GM18867 (cell line): ENCODE measurements around the gene BARX2.

Source experiments
- ATAC-seq: cut with Tn5 transposase; IDR thresholded peaks from one replicate; pipeline ENCODE4 v1.9.1; 2021; ENCODE audit warnings: mild to moderate bottlenecking, moderate library complexity; ENCODE audit not compliant: unreplicated experiment

Gene BARX2

GRCh38 chr11:129373489-129373953 is 2.1 kb upstream of the BARX2 start:
- no peak for ATAC-seq

DNA sequence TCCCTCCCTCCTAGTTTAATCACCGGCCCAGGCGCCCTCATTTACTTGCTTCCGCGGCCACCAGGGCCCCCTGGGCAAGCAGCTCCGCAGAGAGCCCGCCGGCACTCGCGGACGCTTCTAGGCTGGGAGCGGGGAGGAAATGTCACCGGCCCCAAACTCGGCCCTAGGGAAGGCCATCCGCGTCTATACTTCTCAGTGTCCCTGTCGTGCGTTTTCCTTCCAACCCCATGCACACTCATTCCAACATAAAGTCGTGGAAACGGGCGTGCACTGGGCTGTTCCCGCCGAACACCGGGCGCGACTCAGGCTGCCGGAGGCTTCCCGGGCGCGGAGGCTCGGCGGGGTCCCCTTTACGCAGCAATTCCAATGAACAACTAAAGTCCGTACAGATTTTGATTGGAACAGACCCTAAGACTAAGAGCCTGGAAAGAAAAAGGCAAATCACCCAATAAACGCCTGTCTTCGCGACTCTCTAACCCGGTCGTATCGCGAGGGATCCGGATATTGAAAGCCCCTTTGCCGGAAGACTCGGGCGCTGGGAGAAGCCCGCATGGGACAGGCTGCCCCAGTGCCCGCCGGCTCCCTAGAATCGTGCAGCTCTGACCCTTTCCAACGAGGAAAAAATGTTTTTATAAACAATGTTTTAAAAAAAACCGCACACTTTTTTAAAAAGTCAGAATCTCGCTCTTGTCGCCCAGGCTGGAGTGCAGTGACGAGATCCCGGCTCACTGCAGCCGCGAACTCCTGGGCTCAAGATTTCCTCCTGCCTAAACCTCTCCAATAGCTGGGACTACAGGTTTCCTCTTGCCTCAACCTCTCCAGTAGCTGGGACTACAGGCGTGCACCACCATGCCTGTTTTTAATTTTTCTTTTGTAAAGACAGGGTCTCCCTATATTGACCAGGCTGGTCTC is 1.3 kb upstream of the BARX2 start:
- ATAC-seq = no peak

DNA sequence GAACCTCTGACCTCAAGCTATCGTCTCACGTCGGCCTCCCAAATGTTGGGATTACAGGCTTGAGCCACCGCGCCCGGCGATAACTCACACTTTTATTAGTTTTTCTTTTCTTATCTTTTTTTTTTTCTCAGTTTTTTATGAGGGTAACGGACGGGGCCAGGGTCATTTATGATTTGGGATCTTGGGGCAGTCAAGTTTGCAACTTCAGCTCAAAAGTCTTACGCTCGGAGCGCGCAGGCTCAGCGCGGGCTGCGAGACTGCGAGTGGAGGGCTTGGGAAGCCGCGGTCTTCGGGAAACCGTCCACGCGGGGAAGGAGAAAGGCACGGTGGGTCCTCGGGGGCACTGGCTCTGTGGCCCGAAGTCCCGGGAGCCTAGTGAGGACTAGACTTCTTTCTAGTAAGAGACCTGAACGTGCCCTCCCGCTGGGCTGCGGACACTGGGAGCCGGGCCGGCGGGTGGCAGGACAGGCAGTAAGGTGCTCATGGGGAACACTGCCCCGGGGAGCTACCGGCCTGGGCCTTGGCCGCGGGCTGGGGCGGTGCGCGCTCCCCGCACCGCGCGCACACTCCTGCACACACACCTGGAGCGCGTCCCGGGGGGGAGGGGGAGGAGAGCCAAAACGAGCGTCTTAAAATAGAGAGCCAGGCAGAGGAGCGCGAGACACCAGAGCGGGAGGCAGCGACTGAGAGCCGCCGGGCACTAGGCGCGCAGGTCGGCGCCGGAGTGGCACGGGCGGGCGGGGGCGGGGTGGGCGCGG is 476 bp upstream of the BARX2 start:
- no peak for ATAC-seq

- no peak for ATAC-seq
These were observed 1.2 kb downstream of the BARX2 start for GRCh38 chr11:129376658-129377341.

- ATAC-seq = no peak
These were observed 2.1 kb downstream of the BARX2 start for GRCh38 chr11:129377739-129378138.

- no peak for ATAC-seq
These were observed 4.8 kb downstream of the BARX2 start for GRCh38 chr11:129380413-129380812.

DNA sequence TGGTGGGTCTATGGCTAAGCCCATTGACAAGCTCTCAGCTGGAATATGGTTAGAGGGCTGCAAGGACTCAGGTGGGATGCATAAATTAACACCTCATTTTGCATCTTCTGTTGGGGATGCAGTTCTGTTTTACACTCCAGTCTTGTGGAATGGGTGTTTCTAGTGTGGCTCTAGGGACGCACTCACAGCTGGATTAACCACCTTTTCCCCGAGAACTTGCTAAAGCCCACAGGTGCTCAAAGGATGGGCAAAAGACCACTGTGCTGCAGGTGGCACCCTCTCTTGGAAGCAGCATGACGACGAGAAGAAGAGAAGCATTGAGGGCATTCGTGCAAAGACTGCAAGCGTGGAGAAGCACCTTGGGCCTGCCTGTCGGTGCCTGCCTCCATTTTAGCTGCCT is 6.9 kb downstream of the BARX2 start:
- ATAC-seq = no peak

DNA sequence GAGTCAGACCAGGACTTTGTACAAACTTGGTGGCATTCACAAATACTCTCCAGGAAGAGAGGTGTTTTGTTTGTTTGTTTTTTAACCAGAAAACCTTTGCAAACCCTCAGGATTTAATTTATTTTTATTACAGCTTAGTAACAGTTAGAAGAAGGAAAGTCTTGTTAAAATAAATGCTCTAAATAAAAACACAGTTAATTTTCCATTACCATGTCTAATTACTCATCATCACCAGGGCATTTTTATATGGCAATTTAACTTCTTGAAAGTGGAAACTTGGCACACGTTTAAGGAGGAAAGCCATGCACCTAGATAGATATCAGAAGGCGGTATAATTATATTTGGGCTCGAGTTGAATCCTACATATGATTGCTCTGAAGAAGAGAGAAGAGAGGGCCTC is 7.4 kb downstream of the BARX2 start:
- no peak for ATAC-seq

DNA sequence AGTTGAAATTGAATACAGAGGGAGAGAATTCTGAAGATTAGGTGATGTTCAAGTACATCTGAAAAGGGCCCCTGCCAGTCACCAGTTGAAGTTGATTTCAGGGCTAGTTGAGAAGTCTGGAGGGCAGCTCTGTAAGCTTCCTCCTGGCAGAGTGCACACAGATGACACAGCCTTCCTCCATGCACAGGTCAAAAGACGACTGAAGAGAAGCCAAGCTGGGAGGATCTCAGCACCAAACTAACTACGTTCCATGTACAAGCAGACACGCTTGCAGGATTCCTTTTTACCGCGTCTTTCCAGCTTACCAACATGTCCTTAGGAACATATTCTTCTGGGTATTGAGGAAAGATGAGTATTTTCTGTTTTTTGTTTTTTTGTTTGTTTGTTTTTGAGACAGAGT is 7.9 kb downstream of the BARX2 start:
- ATAC-seq = no peak

- no peak for ATAC-seq
These were observed 8.8 kb downstream of the BARX2 start for GRCh38 chr11:129384415-129384814.

DNA sequence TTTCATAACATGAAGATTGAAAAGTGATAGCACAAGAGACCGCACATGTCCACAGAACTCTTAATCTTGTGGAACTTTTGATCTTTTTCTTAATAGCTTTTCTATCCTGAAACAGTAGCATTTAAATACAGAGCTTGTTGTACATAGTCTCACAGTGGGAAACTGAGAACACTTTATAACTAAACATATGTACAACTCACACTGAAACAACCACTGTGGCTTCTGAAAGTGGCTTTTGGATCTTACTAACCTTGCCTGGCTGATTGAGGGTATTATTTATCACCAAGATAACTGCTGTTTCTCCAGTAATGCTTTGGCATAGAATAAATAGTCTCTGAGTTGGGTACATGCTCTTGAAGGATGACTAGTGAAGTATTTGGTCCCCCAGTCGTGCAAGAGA is 10.2 kb downstream of the BARX2 start:
- ATAC-seq = no peak

DNA sequence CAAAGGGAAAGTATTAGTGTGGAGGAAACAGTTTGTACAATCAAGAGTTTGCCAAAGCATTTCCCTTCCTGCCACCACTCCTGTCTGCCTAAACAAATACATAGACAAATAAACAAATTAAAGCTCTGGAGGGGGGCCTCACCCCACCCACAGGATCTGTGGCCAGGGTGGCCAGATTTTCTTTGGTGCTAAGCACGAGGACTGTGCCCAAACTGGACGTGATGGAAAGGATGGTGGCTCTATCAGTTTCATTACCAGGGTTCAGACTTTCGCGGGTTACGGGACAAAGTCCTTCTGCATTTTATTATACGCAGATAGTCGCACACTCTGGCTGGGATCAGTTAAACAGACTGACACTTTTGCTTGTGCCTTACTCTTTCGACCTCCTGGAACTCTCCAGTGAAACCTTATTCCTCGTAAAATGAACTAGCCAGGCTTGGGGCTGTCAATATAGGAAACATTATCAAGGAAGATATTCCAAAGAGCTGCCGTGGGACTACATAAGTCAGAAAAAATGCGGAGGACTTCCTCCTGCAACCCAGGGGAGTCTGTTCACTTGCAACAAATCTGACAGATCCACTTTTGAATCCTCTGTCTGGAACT is 11.2 kb downstream of the BARX2 start:
- ATAC-seq = no peak

DNA sequence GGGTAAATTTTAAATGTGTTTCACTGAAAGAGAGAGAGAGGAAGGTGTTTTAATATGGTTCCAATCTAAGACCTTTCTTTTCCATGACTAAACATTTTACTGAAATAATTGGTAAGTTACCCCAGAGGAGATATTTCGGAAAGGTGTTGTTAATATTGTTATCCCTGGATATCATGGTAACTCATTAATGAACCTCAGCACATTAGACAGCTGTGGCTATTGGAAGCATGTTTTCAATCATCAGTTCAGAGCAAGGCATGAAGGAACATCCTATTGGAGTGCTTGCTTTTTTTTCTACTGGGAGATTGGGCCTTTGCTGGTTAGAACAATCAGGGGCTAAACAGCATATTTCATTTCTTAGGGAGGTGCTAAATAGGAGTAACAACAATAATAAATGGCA is 11.8 kb downstream of the BARX2 start:
- ATAC-seq = no peak

DNA sequence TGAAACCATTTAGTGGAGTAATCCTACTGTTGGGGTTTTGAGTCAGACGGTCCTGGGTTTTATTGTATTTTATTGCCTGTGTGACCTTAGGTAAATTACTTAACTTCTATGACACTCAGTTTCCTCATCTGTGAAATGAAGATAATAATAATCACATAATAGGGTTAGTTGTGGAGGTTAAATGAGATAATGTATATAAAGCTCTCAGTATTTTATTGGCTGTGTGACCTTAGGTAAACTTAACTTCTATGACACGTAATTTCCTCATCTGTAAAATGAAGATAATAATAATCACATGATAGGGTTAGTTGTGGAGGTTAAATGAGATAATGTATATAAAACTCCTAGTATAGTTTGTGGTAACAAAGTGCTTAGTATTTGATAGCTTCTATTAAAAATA is 13.2 kb downstream of the BARX2 start:
- ATAC-seq = no peak

- ATAC-seq = no peak
These were observed 14.7 kb downstream of the BARX2 start for GRCh38 chr11:129390303-129390821.

GRCh38 chr11:129391360-129391759 is 15.7 kb downstream of the BARX2 start:
- no peak for ATAC-seq

DNA sequence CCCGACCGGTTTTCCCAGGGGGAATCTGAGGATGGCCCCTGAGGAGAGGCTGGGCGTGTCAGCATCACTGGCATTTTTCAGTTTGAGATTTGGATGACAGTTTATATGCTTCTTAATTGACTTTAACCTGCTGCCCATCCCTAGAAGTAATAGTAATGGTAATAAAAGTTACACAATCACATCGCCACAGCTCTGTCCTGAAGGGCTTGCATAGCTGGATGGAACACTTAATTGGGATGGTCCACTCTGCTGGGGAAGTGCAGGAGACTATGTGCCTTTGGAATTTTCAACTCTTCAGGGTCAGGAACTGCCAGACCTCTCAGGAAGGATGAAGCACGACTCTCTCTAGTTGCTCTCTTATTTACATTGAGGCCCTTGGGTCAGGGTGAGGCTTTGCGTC is 16.2 kb downstream of the BARX2 start:
- ATAC-seq = no peak

DNA sequence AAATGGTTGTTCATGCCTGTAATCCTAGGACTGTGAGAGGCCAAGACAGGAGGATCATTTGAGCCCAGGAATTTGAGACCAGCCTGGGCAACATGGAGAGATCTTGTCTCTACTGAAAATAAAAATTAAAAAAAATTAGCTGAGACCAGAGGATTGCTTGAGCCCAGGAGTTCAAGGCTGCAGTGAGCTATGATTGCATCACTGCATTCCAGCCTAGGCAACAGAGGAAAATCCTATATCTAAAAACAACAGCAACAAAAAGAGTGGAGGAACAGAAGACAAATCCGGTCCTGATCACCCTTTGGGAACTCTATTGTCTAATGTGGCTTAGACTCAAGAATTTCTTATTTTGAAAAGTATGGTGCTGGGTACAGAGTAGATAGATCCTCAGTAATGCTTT is 17.3 kb downstream of the BARX2 start:
- ATAC-seq = no peak

DNA sequence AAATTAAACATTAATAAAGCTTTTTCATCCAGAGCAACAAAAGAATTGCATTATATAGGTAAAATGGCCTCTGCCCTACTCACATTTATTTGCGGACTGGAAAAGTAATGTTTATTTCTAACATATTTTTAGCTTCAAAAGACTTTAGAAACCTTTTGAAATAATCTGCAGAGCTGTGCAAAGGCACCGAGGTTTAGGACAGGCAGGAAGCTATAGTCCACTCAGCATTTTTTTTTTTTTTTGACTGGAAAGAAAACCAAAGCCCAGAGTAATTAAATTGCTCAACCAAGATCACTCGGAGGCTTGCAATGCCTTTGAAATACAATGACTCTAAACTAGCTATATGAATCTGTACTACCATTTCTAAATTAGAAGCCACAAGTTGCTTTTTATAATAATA is 19.1 kb downstream of the BARX2 start:
- ATAC-seq = no peak

GRCh38 chr11:129395432-129395831 is 19.8 kb downstream of the BARX2 start:
- no peak for ATAC-seq

DNA sequence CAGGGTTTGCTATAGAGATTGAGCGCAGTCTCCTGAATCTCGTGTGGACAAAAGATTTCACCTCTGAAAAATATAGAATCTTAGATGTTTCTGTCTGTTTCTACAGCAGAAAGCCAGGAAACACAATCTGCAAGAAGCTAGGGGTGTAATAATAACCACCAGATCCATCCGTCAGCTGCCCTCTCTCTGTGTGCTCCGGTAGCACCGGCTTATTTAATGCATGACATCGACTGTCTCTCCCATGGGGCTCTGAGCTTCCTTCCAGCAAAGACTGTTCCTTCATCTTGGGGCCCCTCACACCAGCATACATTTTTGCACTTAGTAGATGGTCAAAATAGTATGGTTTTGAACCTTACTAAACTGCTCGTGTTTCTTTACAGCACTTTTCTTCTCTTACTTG is 20.2 kb downstream of the BARX2 start:
- ATAC-seq = no peak
